ENCODE results near the gene DDN. TPM values are rescaled to one million over a fixed set of nuclear protein-coding genes. Genes with fewer than 3 reads are reported as not detected.

The DDN gene
- total RNA-seq, 1 experiment from 2014 or later: 0.35 TPM

- H3K27me3 ChIP-seq (ENCODE audit: insufficient read depth, low read length): no peaks in the 10 kb centered on the region
- no peak overlapping the region for H2AFZ ChIP-seq (ENCODE audit: low read length)
- TF ChIP-seq, protein P1, sequence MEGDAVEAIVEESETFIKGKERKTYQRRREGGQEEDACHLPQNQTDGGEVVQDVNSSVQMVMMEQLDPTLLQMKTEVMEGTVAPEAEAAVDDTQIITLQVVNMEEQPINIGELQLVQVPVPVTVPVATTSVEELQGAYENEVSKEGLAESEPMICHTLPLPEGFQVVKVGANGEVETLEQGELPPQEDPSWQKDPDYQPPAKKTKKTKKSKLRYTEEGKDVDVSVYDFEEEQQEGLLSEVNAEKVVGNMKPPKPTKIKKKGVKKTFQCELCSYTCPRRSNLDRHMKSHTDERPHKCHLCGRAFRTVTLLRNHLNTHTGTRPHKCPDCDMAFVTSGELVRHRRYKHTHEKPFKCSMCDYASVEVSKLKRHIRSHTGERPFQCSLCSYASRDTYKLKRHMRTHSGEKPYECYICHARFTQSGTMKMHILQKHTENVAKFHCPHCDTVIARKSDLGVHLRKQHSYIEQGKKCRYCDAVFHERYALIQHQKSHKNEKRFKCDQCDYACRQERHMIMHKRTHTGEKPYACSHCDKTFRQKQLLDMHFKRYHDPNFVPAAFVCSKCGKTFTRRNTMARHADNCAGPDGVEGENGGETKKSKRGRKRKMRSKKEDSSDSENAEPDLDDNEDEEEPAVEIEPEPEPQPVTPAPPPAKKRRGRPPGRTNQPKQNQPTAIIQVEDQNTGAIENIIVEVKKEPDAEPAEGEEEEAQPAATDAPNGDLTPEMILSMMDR (conservative IDR thresholded peaks at IDR 0.05): no peak
- no peaks in the 10 kb centered on the region for H3K79me2 ChIP-seq (ENCODE audit: insufficient read depth, low read length)
- H3K27ac ChIP-seq (ENCODE audit: insufficient read length, low read depth, low read length): no peak overlapping the region
- H3K14ac ChIP-seq (ENCODE audit: insufficient read depth, low read length): no peak overlapping the region
- H2BK20ac ChIP-seq (ENCODE audit: low read depth, low read length, poor library complexity, severe bottlenecking): no peak overlapping the region
- Mint-ChIP-seq H3K4me1 (no peaks in the 10 kb centered on the region), H3K27me3 (ENCODE audit: low read depth) (no peaks in the 10 kb centered on the region), H3K4me3 (no peak overlapping the region), H3K9me3 (no peaks in the 10 kb centered on the region), H3K27ac (no peak overlapping the region), H3K36me3 (ENCODE audit: insufficient read depth in 1 of 3, low read depth in 3 of 3) (peaks cover 41 to 94% (median 90%) of the 10 kb centered on the region in 3 experiments; a peak in 6 of 7 replicates)
- no peak for DNase-seq
- H2AK5ac ChIP-seq (ENCODE audit: insufficient read length, low read length): no peak overlapping the region
- no peak overlapping the region for H2BK120ac ChIP-seq (ENCODE audit: low read depth, low read length, poor library complexity, severe bottlenecking)
- no peak overlapping the region for H3K4ac ChIP-seq (ENCODE audit: low read depth, low read length)
- H2BK15ac ChIP-seq (ENCODE audit: low read depth, low read length): no peak overlapping the region
- H4K5ac ChIP-seq (ENCODE audit: insufficient read length, low read depth, low read length): no peak overlapping the region
- no peak overlapping the region for H3K23ac ChIP-seq (ENCODE audit: insufficient read length, low read depth, low read length)
- H4K20me1 ChIP-seq (ENCODE audit: control insufficient read depth, insufficient read depth, insufficient read length): no peaks in the 10 kb centered on the region
- no CpG with 5 or more reads among the region's 9 CpGs for WGBS (ENCODE audit: extremely low coverage, insufficient read length, low lambda C conversion rate)
- no peak overlapping the region for H3K18ac ChIP-seq (ENCODE audit: insufficient read length, low read depth, low read length)
- H3T11ph ChIP-seq (ENCODE audit: low read length): no peak overlapping the region
- no peak overlapping the region for H3K56ac ChIP-seq (ENCODE audit: insufficient read length, low read depth, low read length)
- H4K91ac ChIP-seq (ENCODE audit: insufficient read length, low read depth, low read length): no peak overlapping the region
- H3K9ac ChIP-seq (ENCODE audit: extremely low read depth, insufficient read length, low read length): no peak overlapping the region
- no peak overlapping the region for H2BK12ac ChIP-seq (ENCODE audit: insufficient read length, low read depth, low read length)
- no peaks in the 10 kb centered on the region for H3K4me1 ChIP-seq (ENCODE audit: insufficient read depth, low read length)
- no peak overlapping the region for H2BK5ac ChIP-seq (ENCODE audit: insufficient read length, low read length)
- H4K8ac ChIP-seq (replicated peaks; ENCODE audit: insufficient read length, low read depth, low read length): no peak overlapping the region
- no peaks in the 10 kb centered on the region for H3K9me3 ChIP-seq (ENCODE audit: control insufficient read depth, low read depth, low read length)
- no peaks in the 10 kb centered on the region for H3K23me2 ChIP-seq (ENCODE audit: insufficient read length, low read depth, low read length, poor library complexity, severe bottlenecking)
- no peaks in the 10 kb centered on the region for H3K79me1 ChIP-seq (ENCODE audit: insufficient read depth, low read depth, low read length, poor library complexity, severe bottlenecking)
- H3K4me2 ChIP-seq (ENCODE audit: insufficient read depth, insufficient read length, low read length): no peak overlapping the region
These were observed 38.2 kb upstream of the DDN start for GRCh38 chr12:49037111-49037946.
